Neural progenitor cell (in vitro differentiated cells): ENCODE data around the gene RGS12. TPM values are rescaled to one million over a fixed set of nuclear protein-coding genes. Genes with fewer than 3 reads are reported as not detected.

ENCODE experiments used
- DNase-seq: peaks from one replicate; pipeline ENCODE4 v3.0.0-alpha.2; 2016; ENCODE audit warnings: low spot score
- H2AFZ ChIP-seq: fragments of 200-600 bp; sonication (generic); replicated peaks from 2 replicates; pipeline ENCODE4 v1.6.1; 2016; ENCODE audit warnings: antibody characterized with exemption
- H3F3A ChIP-seq: fragments of 200-600 bp; sonication (generic); 2 replicates; pipeline ENCODE4 v1.6.1; 2016; ENCODE audit warnings: antibody characterized with exemption, low read depth
- H3K27ac ChIP-seq: fragments of 200-600 bp; sonication (generic); 2 replicates; pipeline ENCODE4 v1.5.1; 2016; ENCODE audit warnings: mild to moderate bottlenecking
- H3K27me3 ChIP-seq: fragments of 200-600 bp; sonication (generic); 2 replicates; pipeline ENCODE4 v1.6.1; 2016; ENCODE audit warnings: mild to moderate bottlenecking, moderate library complexity
- H3K36me3 ChIP-seq: fragments of 200-600 bp; sonication (generic); 2 replicates; pipeline ENCODE4 v1.5.1; 2016
- H3K4me1 ChIP-seq: fragments of 200-600 bp; sonication (generic); 2 replicates; pipeline ENCODE4 v1.6.1; 2016; ENCODE audit warnings: mixed run types
- H3K4me2 ChIP-seq: fragments of 200-600 bp; sonication (generic); 2 replicates; pipeline ENCODE4 v1.6.1; 2016
- H3K4me3 ChIP-seq: fragments of 200-600 bp; sonication (generic); 2 replicates; pipeline ENCODE4 v1.5.1; 2016
- H3K79me2 ChIP-seq: fragments of 200-600 bp; sonication (generic); 2 replicates; pipeline ENCODE4 v1.6.1; 2016; ENCODE audit warnings: low read depth
- H3K9ac ChIP-seq: fragments of 200-600 bp; sonication (generic); 2 replicates; pipeline ENCODE4 v1.6.1; 2016
- H3K9me3 ChIP-seq: fragments of 200-600 bp; sonication (generic); 2 replicates; pipeline ENCODE4 v1.5.1; 2016; ENCODE audit warnings: low read depth
- H4K20me1 ChIP-seq: fragments of 200-600 bp; sonication (generic); 2 replicates; pipeline ENCODE4 v1.6.1; 2016; ENCODE audit warnings: low read depth
- H3K27ac Mint-ChIP-seq: 3 replicates; pipeline ENCODE4 v1.8.0; 2021; ENCODE audit warnings: mixed read lengths
- H3K27me3 Mint-ChIP-seq: 2 replicates; pipeline ENCODE4 v1.8.0; 2022; ENCODE audit warnings: low read depth, mild to moderate bottlenecking, inconsistent platforms, moderate library complexity, mixed read lengths; ENCODE audit not compliant: insufficient read depth
- H3K36me3 Mint-ChIP-seq: 3 replicates; pipeline ENCODE4 v1.8.0; 2021; ENCODE audit warnings: mixed read lengths
- H3K4me1 Mint-ChIP-seq: 3 replicates; pipeline ENCODE4 v1.8.0; 2021; ENCODE audit warnings: mixed read lengths
- H3K4me3 Mint-ChIP-seq: 3 replicates; pipeline ENCODE4 v1.8.0; 2021; ENCODE audit warnings: mild to moderate bottlenecking, moderate library complexity, mixed read lengths
- H3K9me3 Mint-ChIP-seq: 3 replicates; pipeline ENCODE4 v1.8.0; 2020; ENCODE audit warnings: mixed read lengths
- EZH2 ChIP-seq: fragments of 200-600 bp; sonication (generic); IDR thresholded peaks from 2 replicates; pipeline ENCODE4 v1.6.1; 2017; ENCODE audit warnings: antibody characterized with exemption, mild to moderate bottlenecking, moderate library complexity
- EZH2phosphoT487 ChIP-seq: fragments of 200-600 bp; sonication (generic); IDR thresholded peaks from 2 replicates; pipeline ENCODE4 v1.6.1; 2017; ENCODE audit warnings: antibody characterized with exemption
- total RNA-seq: library from RNA; depleted of rRNA; stranded (reverse); fragments of >200 nt; gene quantifications from 2 replicates; pipeline ENCODE4 v1.2.3, GENCODE V29; 2015; ENCODE audit warnings: low replicate concordance
- TF ChIP-seq, protein P1 (sequence below): fragments of 200-600 bp; sonication (generic); IDR thresholded peaks from 2 replicates; pipeline ENCODE4 v1.5.1; 2017; ENCODE audit warnings: antibody characterized with exemption, mild to moderate bottlenecking

Gene RGS12
- total RNA-seq, 1 donor from 2014 or later, result 36.6 TPM

DNA sequence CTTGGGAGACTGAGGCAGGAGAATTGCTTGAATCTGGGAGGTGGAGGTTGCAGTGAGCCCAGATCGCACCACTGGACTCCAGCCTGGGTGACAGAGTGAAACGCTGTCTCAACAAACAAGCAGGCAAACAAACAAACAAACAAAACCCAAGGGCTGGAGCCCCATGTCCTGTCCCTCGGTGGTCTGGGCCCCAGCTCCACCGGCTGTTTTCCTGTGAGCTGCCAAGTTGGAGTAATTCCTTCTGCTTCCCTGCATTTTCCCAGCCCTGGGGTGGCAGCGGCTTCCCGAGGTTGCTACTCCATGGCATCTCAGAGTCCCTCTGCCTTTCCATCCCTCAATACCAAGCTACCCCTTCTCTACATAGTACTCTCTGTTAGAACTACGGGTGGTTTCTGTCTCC is 43.2 kb downstream of the RGS12 start:
- TF ChIP-seq, protein P1, sequence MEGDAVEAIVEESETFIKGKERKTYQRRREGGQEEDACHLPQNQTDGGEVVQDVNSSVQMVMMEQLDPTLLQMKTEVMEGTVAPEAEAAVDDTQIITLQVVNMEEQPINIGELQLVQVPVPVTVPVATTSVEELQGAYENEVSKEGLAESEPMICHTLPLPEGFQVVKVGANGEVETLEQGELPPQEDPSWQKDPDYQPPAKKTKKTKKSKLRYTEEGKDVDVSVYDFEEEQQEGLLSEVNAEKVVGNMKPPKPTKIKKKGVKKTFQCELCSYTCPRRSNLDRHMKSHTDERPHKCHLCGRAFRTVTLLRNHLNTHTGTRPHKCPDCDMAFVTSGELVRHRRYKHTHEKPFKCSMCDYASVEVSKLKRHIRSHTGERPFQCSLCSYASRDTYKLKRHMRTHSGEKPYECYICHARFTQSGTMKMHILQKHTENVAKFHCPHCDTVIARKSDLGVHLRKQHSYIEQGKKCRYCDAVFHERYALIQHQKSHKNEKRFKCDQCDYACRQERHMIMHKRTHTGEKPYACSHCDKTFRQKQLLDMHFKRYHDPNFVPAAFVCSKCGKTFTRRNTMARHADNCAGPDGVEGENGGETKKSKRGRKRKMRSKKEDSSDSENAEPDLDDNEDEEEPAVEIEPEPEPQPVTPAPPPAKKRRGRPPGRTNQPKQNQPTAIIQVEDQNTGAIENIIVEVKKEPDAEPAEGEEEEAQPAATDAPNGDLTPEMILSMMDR, result no peak
- TF ChIP-seq EZH2phosphoT487, result no peak
- TF ChIP-seq EZH2, result no peak
- Mint-ChIP-seq H3K27me3 (peaks cover 4% of the 10 kb centered on the region), H3K4me1 (peaks cover 18% of the 10 kb centered on the region), H3K36me3 (peaks cover 25% of the 10 kb centered on the region), H3K4me3 (no peak overlapping the region), H3K9me3 (peaks cover 8% of the 10 kb centered on the region), H3K27ac (no peak overlapping the region)
- Histone ChIP-seq H3K36me3 (no peaks in the 10 kb centered on the region), H4K20me1 (peaks cover 34% of the 10 kb centered on the region), H2AFZ (no peak overlapping the region), H3K4me1 (peaks cover 10% of the 10 kb centered on the region), H3F3A (no peaks in the 10 kb centered on the region), H3K79me2 (peaks cover 22% of the 10 kb centered on the region), H3K4me2 (no peak overlapping the region), H3K27ac (no peak overlapping the region), H3K9ac (no peak overlapping the region), H3K9me3 (no peaks in the 10 kb centered on the region), H3K4me3 (no peak overlapping the region), H3K27me3 (no peaks in the 10 kb centered on the region)
- DNase-seq, result no peak

DNA sequence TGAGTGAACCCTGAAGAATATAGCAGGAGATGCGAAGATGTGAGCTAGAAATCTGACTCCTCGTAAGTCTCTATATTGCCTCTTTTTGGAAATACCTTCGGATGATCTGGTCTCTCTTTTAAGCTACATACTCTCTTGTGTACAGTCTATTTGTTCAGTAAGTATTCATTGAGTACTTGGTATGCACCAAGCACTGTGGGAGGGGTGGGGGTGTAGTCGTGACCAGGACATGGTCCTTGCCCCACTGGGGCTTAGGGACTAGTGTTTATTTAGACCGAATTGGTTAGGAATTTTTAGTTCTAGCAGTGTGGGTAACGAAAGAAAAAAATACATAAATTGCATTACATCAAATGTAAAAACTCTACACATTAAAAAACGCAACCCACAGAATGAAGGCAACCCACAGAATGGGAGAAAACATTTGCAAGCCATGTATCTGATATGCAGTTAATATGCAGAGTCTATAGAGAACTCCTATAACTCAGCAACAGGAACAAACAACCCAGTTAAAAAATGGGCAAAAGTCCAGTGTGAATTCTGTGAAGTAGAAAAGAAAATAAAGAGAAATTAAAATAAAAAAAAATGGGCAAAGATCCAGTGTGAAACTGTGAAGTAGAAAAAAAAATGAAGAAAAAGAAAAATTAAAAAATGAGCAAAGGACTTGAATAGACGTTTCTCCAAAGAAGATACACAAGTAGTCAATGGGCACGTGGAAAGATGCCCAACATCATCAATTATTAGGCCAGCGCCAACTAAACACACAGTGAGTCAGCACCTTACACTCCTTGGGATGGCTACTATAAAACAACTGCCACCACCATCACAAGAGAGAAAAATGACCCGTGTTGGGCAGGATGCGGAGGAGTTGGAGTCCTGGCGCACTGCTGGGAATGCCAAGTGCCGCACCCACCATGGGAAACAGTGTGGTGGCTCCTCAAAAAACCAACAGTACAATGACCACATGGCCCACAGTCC is 43.8 kb downstream of the RGS12 start:
- Mint-ChIP-seq H3K4me1 (peaks cover 18% of the 10 kb centered on the region), H3K27me3 (peaks cover 4% of the 10 kb centered on the region), H3K27ac (no peak overlapping the region), H3K9me3 (peaks cover 8% of the 10 kb centered on the region), H3K36me3 (peaks cover 25% of the 10 kb centered on the region), H3K4me3 (no peak overlapping the region)
- no peak for TF ChIP-seq EZH2
- TF ChIP-seq, protein P1, result no peak
- TF ChIP-seq EZH2phosphoT487, result no peak
- H3K27me3 ChIP-seq, result no peaks in the 10 kb centered on the region
- H3K27ac ChIP-seq, result no peak overlapping the region
- H2AFZ ChIP-seq, result no peak overlapping the region
- H3K4me2 ChIP-seq, result no peak overlapping the region
- no peaks in the 10 kb centered on the region for H3F3A ChIP-seq
- H4K20me1 ChIP-seq, result peaks cover 31% of the 10 kb centered on the region
- H3K4me3 ChIP-seq, result no peak overlapping the region
- H3K79me2 ChIP-seq, result peaks cover 22% of the 10 kb centered on the region
- H3K9me3 ChIP-seq, result no peaks in the 10 kb centered on the region
- H3K4me1 ChIP-seq, result peaks cover 10% of the 10 kb centered on the region
- H3K9ac ChIP-seq, result no peak overlapping the region
- H3K36me3 ChIP-seq, result no peaks in the 10 kb centered on the region
- no peak for DNase-seq

DNA sequence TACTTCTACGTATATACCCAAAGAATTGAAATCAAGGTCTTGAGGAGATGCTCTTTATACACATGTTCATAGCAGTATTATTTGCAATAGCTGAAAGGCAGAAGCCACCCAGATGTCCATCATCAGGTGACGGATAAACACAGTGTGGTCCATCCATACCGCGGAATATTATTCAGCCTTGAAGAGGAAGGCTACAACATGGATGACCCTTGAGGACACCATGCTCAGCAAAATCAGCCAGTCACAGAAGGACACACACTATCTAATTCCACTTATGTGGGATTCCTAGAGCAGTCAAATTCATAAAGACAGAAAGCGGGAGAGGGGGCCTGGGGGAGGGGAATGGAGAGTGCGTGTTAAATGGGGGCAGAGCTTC is 44.5 kb downstream of the RGS12 start:
- H3K9me3 ChIP-seq, result no peaks in the 10 kb centered on the region
- no peak for DNase-seq
- H3K36me3 ChIP-seq, result no peaks in the 10 kb centered on the region
- no peak overlapping the region for H3K4me3 ChIP-seq
- no peak overlapping the region for H2AFZ ChIP-seq
- Mint-ChIP-seq H3K9me3 (peaks cover 8% of the 10 kb centered on the region), H3K4me1 (peaks cover 24% of the 10 kb centered on the region), H3K27me3 (peaks cover 4% of the 10 kb centered on the region), H3K27ac (no peak overlapping the region), H3K4me3 (no peak overlapping the region), H3K36me3 (peaks cover 22% of the 10 kb centered on the region)
- no peak overlapping the region for H3K9ac ChIP-seq
- no peaks in the 10 kb centered on the region for H3K27me3 ChIP-seq
- H3K79me2 ChIP-seq, result peaks cover 22% of the 10 kb centered on the region
- H3K27ac ChIP-seq, result no peak overlapping the region
- no peaks in the 10 kb centered on the region for H3F3A ChIP-seq
- no peak overlapping the region for H3K4me2 ChIP-seq
- H4K20me1 ChIP-seq, result peaks cover 32% of the 10 kb centered on the region
- peaks cover 15% of the 10 kb centered on the region for H3K4me1 ChIP-seq
- TF ChIP-seq EZH2phosphoT487 (no peak), EZH2 (no peak)
- TF ChIP-seq, protein P1, result no peak
